Ishikawa (cell line): Measurements from ENCODE around the gene NOTCH2.
A peak's percentile ranks its signal among the peaks of the same experiment; 100 is the strongest.

ENCODE experiments used
- CEBPB ChIP-seq: IDR thresholded peaks from 2 replicates; pipeline ENCODE4 v1.6.1; 2012
- CREB1 ChIP-seq: IDR thresholded peaks from 2 replicates; pipeline ENCODE4 v1.6.1; 2012; ENCODE audit warnings: low read depth
- EGR1 ChIP-seq: IDR thresholded peaks from 2 replicates; pipeline ENCODE4 v1.6.1; 2012
- EP300 ChIP-seq: IDR thresholded peaks from 2 replicates; pipeline ENCODE4 v1.6.1; 2012; ENCODE audit warnings: borderline replicate concordance
- FOXM1 ChIP-seq: IDR thresholded peaks from 2 replicates; pipeline ENCODE4 v1.6.1; 2012; ENCODE audit warnings: low read depth, borderline replicate concordance
- NFIC ChIP-seq: IDR thresholded peaks from 2 replicates; pipeline ENCODE4 v1.6.1; 2012
- RAD21 ChIP-seq: IDR thresholded peaks from 2 replicates; pipeline ENCODE4 v1.6.1; 2012; ENCODE audit warnings: low read depth
- TAF1 ChIP-seq: IDR thresholded peaks from 2 replicates; pipeline ENCODE4 v1.6.1; 2012; ENCODE audit warnings: low read depth, mild to moderate bottlenecking
- TCF12 ChIP-seq: IDR thresholded peaks from 2 replicates; pipeline ENCODE4 v1.6.1; 2012; ENCODE audit warnings: low read depth
- TEAD4 ChIP-seq: IDR thresholded peaks from 2 replicates; pipeline ENCODE4 v1.6.1; 2012
- YY1 ChIP-seq: IDR thresholded peaks from 2 replicates; pipeline ENCODE4 v1.6.1; 2012; ENCODE audit warnings: low read depth
- ZBTB7A ChIP-seq: IDR thresholded peaks from 2 replicates; pipeline ENCODE4 v1.6.1; 2012; ENCODE audit warnings: low read depth
- TF ChIP-seq, protein P1 (sequence below): IDR thresholded peaks from 2 replicates; pipeline ENCODE4 v1.6.1; 2012
- TF ChIP-seq, protein P2 (sequence below): IDR thresholded peaks from 2 replicates; pipeline ENCODE4 v1.6.1; 2012
- TF ChIP-seq, protein P3 (sequence below): IDR thresholded peaks from 2 replicates; pipeline ENCODE4 v1.6.1; 2012; ENCODE audit warnings: low read depth, mild to moderate bottlenecking

The NOTCH2 gene

DNA sequence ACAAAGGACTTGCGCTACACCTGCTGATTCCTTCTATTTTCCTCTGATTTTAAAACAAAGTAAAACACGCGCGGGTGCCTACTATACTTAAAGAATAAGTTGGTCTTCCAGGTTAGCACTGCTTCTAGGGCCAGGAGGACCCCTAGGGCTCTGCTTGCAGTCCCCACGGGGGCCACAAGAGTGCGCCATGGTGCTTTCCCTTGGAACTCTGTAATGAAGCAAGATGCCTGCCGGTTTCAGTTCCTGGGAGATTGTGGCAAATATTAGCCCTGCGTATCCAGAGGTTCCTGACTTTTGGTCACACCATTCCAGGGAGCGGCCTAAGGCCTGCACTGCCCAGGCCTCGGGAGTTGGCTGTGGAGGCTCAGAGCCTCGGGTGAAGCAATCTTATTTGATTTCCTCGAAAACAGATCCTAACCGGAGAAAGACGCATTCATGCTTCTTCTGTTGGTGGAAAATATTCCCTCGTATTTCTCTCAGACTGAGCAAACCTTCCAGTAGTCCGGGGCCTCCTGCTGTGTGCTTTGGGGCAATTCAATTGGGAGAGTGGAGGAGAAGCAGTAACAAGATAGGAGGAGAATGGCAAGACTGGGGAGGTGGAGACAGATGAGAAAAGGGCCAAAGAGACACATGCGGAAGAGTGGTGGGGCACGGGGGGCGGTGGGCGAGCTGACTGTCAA lies 198.4 kb downstream of the NOTCH2 start:
- TF ChIP-seq CEBPB (peak; percentile 61; the same call in 1 of the 2 replicates), EGR1 (no peak), RAD21 (peak; percentile 94), YY1 (0 out of 2 replicates have a peak, but pooled peaks have one; percentile 46), NFIC (no peak)
- TF ChIP-seq, protein P1, sequence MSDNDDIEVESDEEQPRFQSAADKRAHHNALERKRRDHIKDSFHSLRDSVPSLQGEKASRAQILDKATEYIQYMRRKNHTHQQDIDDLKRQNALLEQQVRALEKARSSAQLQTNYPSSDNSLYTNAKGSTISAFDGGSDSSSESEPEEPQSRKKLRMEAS: no peak

DNA sequence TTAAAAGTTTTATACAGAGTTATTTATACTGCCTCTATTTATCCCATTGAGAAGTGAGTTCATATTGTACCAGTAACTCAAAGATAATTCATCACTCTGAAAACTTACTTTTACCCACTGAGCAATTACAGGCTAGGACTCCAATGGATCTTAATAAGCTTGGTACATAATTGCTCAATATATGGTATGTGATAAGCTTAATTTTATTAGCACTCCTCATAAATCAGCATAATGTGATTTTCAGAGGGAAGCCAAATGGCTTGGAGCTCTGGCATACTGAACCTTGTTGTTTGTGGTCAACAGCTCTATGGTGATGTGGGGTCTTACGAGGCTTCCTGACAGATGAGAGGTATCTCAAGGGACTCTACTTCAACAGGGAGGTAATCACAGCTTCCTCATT lies 199.5 kb downstream of the NOTCH2 start:
- no peak for TF ChIP-seq TEAD4

DNA sequence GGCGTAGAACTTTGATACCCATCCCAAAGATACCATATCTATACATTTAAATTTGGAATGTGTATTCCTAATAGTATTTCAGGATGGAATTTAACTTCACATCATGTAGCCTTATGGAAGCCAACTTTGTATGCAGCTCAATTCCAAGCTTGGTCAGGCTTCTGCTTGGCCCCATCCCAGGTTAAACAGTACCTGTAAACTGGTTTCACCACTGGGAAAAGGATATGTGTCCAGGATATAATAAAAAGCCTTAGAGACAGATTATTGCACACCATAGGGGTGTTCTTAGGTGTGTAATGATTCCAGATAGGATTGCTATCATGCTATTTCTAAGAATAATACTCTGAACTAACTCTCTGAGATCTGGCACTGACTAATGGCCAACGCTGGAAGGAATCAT lies 201.3 kb downstream of the NOTCH2 start:
- TF ChIP-seq CEBPB (no peak), RAD21 (no peak), EGR1 (no peak), EP300 (no peak), YY1 (no peak), FOXM1 (no peak)
- TF ChIP-seq, protein P1: no peak

DNA sequence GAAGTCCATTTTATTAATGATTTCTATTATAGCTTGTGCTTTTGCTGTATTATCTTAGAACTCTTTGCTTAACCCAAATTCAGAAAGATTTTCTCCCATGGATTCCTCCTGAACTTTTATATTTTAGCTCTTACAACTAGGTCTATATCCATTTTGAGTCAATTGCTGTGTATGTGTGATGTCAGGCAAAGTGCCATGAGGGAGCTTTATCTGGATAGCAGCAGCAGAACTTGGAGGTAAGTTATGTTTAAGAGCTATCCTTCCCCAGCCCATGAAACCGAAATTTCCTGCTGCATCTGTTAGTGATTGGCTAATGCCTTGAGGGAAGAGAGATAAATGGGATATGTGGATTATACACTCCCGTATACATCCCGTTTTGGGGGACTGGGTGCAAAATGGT lies 203.0 kb downstream of the NOTCH2 start:
- TF ChIP-seq RAD21: no peak

DNA sequence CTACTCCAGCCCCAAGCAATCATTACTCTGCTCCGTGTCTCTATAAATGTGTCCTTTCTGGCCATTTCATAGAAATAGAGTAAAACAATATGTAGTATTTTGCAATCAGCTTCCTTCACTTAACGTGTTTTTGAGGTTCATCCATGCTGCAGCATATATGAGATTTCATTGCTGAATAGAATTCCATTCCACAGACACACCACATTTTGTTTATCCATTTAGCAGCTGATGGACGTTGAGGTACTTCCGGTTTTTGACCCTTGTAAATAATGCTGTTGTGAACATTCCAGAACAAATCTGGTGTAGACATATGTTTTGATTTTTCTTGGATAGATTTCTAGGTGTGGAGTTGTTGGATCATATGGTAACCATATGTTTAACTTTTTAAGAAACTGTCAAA lies 203.8 kb downstream of the NOTCH2 start:
- no peak for TF ChIP-seq EGR1
- no peak for TF ChIP-seq CREB1
- TF ChIP-seq EP300: no peak
- TF ChIP-seq, protein P2, sequence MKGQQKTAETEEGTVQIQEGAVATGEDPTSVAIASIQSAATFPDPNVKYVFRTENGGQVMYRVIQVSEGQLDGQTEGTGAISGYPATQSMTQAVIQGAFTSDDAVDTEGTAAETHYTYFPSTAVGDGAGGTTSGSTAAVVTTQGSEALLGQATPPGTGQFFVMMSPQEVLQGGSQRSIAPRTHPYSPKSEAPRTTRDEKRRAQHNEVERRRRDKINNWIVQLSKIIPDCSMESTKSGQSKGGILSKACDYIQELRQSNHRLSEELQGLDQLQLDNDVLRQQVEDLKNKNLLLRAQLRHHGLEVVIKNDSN: no peak
- TF ChIP-seq TAF1: no peak
- no peak for TF ChIP-seq TEAD4
- no peak for TF ChIP-seq TCF12
- TF ChIP-seq, protein P3, sequence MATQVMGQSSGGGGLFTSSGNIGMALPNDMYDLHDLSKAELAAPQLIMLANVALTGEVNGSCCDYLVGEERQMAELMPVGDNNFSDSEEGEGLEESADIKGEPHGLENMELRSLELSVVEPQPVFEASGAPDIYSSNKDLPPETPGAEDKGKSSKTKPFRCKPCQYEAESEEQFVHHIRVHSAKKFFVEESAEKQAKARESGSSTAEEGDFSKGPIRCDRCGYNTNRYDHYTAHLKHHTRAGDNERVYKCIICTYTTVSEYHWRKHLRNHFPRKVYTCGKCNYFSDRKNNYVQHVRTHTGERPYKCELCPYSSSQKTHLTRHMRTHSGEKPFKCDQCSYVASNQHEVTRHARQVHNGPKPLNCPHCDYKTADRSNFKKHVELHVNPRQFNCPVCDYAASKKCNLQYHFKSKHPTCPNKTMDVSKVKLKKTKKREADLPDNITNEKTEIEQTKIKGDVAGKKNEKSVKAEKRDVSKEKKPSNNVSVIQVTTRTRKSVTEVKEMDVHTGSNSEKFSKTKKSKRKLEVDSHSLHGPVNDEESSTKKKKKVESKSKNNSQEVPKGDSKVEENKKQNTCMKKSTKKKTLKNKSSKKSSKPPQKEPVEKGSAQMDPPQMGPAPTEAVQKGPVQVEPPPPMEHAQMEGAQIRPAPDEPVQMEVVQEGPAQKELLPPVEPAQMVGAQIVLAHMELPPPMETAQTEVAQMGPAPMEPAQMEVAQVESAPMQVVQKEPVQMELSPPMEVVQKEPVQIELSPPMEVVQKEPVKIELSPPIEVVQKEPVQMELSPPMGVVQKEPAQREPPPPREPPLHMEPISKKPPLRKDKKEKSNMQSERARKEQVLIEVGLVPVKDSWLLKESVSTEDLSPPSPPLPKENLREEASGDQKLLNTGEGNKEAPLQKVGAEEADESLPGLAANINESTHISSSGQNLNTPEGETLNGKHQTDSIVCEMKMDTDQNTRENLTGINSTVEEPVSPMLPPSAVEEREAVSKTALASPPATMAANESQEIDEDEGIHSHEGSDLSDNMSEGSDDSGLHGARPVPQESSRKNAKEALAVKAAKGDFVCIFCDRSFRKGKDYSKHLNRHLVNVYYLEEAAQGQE: no peak

DNA sequence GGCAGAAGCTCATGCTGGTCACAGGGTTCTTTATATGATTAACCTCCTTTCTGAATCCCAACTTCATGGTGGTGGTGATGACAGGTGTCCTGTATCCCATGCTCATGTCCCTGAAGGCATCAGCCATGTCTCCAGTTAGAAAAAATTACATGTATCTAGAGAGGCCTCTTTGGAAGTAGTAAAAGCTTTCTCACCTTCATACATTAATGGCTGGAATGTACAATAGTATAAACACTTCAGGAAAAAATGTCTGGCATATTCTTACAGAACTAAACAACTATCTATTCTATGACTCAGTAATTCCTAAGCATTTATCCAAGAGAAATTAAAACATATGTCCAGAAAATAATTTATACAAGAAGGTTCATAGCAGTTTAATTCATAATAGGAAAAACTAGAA lies 207.2 kb downstream of the NOTCH2 start:
- TF ChIP-seq, protein P1: no peak
- TF ChIP-seq TCF12 (no peak), TEAD4 (no peak), EGR1 (no peak), TAF1 (no peak), FOXM1 (no peak), CREB1 (no peak), NFIC (no peak), ZBTB7A (no peak), EP300 (no peak), YY1 (no peak), RAD21 (no peak), CEBPB (no peak)
- TF ChIP-seq, protein P2: no peak
- TF ChIP-seq, protein P3: no peak
